ENCODE data around the gene LRRC19. TPM values are rescaled to one million over a fixed set of nuclear protein-coding genes. Genes with fewer than 3 reads are reported as not detected.
A peak's percentile ranks its signal among the peaks of the same experiment; 100 is the strongest.

The LRRC19 gene
- total RNA-seq, 1 experiment from 2014 or later, result not detected

GRCh38 chr9:26973989-26974388 is 31.5 kb downstream of the LRRC19 start:
- ChIA-PET CTCF (no interaction called here), POLR2A (ENCODE audit: unreplicated experiment) (no interaction called here)
- no TSS peak for BruUV-seq (replicated peaks)

DNA sequence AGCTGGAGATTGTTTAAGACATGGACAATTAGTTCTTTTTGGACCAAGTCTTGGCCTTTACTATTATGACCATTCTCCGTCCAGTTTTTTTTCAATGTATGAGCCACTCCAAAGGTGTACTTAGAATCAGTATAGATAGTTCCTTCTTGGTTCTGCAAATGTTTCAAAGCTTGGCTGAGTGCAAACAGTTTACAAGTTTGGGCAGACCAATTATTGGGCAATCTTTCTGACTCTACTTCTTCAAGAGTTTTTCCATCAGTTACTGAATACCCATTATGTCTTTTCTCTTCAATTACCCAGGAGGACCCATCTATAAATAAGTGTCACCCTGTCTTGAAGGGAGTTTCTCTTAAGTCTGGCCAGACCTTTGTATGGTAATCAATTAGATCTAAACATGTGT is 33.8 kb downstream of the LRRC19 start:
- no peak for ATAC-seq
- Histone ChIP-seq H3K79me2 (ENCODE audit: low read length) (0 out of 2 replicates have a peak, but pooled peaks cover 4% of the 10 kb centered on the region), H3K36me3 (ENCODE audit: low read depth, low read length) (no peaks in the 10 kb centered on the region), H3K9ac (ENCODE audit: low read length) (no peak overlapping the region), H3K27me3 (ENCODE audit: low read length) (no peaks in the 10 kb centered on the region), H3K27ac (ENCODE audit: low read length) (no peak overlapping the region), H3K4me2 (ENCODE audit: low read length) (no peak overlapping the region), H3K9me3 (ENCODE audit: low read length) (no peaks in the 10 kb centered on the region), H3K9me2 (replicated peaks; ENCODE audit: low read length) (no peaks in the 10 kb centered on the region), H4K20me1 (ENCODE audit: low read length) (no peaks in the 10 kb centered on the region), H3K4me3 (ENCODE audit: low read length) (no peak overlapping the region), H3K4me1 (ENCODE audit: insufficient read depth, low read length) (no peaks in the 10 kb centered on the region), H3F3A (ENCODE audit: low read length, unreplicated experiment) (no peaks in the 10 kb centered on the region), H2AFZ (ENCODE audit: low read length) (no peak overlapping the region)
- TF ChIP-seq, protein P1, sequence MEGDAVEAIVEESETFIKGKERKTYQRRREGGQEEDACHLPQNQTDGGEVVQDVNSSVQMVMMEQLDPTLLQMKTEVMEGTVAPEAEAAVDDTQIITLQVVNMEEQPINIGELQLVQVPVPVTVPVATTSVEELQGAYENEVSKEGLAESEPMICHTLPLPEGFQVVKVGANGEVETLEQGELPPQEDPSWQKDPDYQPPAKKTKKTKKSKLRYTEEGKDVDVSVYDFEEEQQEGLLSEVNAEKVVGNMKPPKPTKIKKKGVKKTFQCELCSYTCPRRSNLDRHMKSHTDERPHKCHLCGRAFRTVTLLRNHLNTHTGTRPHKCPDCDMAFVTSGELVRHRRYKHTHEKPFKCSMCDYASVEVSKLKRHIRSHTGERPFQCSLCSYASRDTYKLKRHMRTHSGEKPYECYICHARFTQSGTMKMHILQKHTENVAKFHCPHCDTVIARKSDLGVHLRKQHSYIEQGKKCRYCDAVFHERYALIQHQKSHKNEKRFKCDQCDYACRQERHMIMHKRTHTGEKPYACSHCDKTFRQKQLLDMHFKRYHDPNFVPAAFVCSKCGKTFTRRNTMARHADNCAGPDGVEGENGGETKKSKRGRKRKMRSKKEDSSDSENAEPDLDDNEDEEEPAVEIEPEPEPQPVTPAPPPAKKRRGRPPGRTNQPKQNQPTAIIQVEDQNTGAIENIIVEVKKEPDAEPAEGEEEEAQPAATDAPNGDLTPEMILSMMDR (conservative IDR thresholded peaks at IDR 0.05; ENCODE audit: low read depth, low read length), result no peak
- TF ChIP-seq EZH2phosphoT487 (IDR thresholded peaks at IDR 0.05; ENCODE audit: borderline replicate concordance, low read length), result no peak
- no peak for TF ChIP-seq EZH2 (IDR thresholded peaks at IDR 0.05; ENCODE audit: low read length, unreplicated experiment)
- POLR2A ChIA-PET (ENCODE audit: unreplicated experiment), result no interaction called here
- intact Hi-C loops (cut with micrococcal nuclease), result loop anchor here (10.0 kb wide), 1 partner anchor 227 kb away; no protein-coding TSS in a partner anchor
- CTCF ChIA-PET, result no interaction called here
- DNase-seq, result no peak
- no TSS peak for BruUV-seq (replicated peaks)

More at GRCh38 chr9:26973989-26974388, 31.5 kb downstream of the LRRC19 start:
- TF ChIP-seq EZH2phosphoT487 (IDR thresholded peaks at IDR 0.05; ENCODE audit: borderline replicate concordance, low read length) (no peak), EZH2 (IDR thresholded peaks at IDR 0.05; ENCODE audit: low read length, unreplicated experiment) (no peak)
- TF ChIP-seq, protein P1 (conservative IDR thresholded peaks at IDR 0.05; ENCODE audit: low read depth, low read length), result no peak
- Histone ChIP-seq H3K4me1 (ENCODE audit: insufficient read depth, low read length) (no peaks in the 10 kb centered on the region), H3K36me3 (ENCODE audit: low read depth, low read length) (no peaks in the 10 kb centered on the region), H3K9me3 (ENCODE audit: low read length) (no peaks in the 10 kb centered on the region), H3K4me2 (ENCODE audit: low read length) (no peak overlapping the region), H3K79me2 (ENCODE audit: low read length) (0 out of 2 replicates have a peak, but pooled peaks cover 4% of the 10 kb centered on the region), H3K27me3 (ENCODE audit: low read length) (no peaks in the 10 kb centered on the region), H3K4me3 (ENCODE audit: low read length) (no peak overlapping the region), H2AFZ (ENCODE audit: low read length) (no peak overlapping the region), H3K9me2 (replicated peaks; ENCODE audit: low read length) (no peaks in the 10 kb centered on the region), H4K20me1 (ENCODE audit: low read length) (no peaks in the 10 kb centered on the region), H3F3A (ENCODE audit: low read length, unreplicated experiment) (no peaks in the 10 kb centered on the region), H3K27ac (ENCODE audit: low read length) (no peak overlapping the region), H3K9ac (ENCODE audit: low read length) (no peak overlapping the region)
- intact Hi-C loops (cut with micrococcal nuclease), result loop anchor here (10.0 kb wide), 1 partner anchor 229 kb away; no protein-coding TSS in a partner anchor
- ATAC-seq (no peak), DNase-seq (no peak)

- ChIA-PET CTCF (no interaction called here), POLR2A (ENCODE audit: unreplicated experiment) (no interaction called here)
- no TSS peak for BruUV-seq (replicated peaks)
- DNase-seq (no peak), ATAC-seq (no peak; the same call in 1 of the 2 replicates)
- peak overlapping the region; percentile 86 for H3K9ac ChIP-seq (ENCODE audit: low read length)
- no peaks in the 10 kb centered on the region for H3K36me3 ChIP-seq (ENCODE audit: low read depth, low read length)
- intact Hi-C loops (cut with micrococcal nuclease), result loop anchor here (1.0 kb wide), 1 partner anchor 10 kb away; the partner anchor contains the start of gene PLAA
- H3K9me3 ChIP-seq (ENCODE audit: low read length), result no peaks in the 10 kb centered on the region
- H2AFZ ChIP-seq (ENCODE audit: low read length), result peak overlapping the region; percentile 94
- no peaks in the 10 kb centered on the region for H4K20me1 ChIP-seq (ENCODE audit: low read length)
- no peaks in the 10 kb centered on the region for H3F3A ChIP-seq (ENCODE audit: low read length, unreplicated experiment)
- H3K4me1 ChIP-seq (ENCODE audit: insufficient read depth, low read length), result peaks cover 14% of the 10 kb centered on the region
- no peaks in the 10 kb centered on the region for H3K27me3 ChIP-seq (ENCODE audit: low read length)
- TF ChIP-seq, protein P1 (conservative IDR thresholded peaks at IDR 0.05; ENCODE audit: low read depth, low read length), result no peak
- TF ChIP-seq EZH2 (IDR thresholded peaks at IDR 0.05; ENCODE audit: low read length, unreplicated experiment) (no peak), EZH2phosphoT487 (IDR thresholded peaks at IDR 0.05; ENCODE audit: borderline replicate concordance, low read length) (no peak)
- peak overlapping the region; percentile 90 for H3K4me2 ChIP-seq (ENCODE audit: low read length)
- H3K79me2 ChIP-seq (ENCODE audit: low read length), result 0 out of 2 replicates have a peak, but pooled peaks cover 12% of the 10 kb centered on the region
- no peak overlapping the region for H3K27ac ChIP-seq (ENCODE audit: low read length)
- no peaks in the 10 kb centered on the region for H3K9me2 ChIP-seq (replicated peaks; ENCODE audit: low read length)
- H3K4me3 ChIP-seq (ENCODE audit: low read length), result peak overlapping the region; percentile 80
Observed at GRCh38 chr9:26956860-26957233, 48.6 kb downstream of the LRRC19 start.
